Inflammatory macrophage (primary cell): Measurements from ENCODE around the gene SCN10A.

Experiments used
- DNase-seq, 2 donors: peaks; one replicate each; pipeline ENCODE4 v3.0.0-alpha.2; 2020 to 2022

SCN10A gene

GRCh38 chr3:38763569-38763968 lies 52.4 kb downstream of the SCN10A start:
- no peak for DNase-seq

- DNase-seq, result no peak
These were observed 57.5 kb downstream of the SCN10A start for GRCh38 chr3:38758557-38758956.

GRCh38 chr3:38757721-38758120 lies 58.3 kb downstream of the SCN10A start:
- no peak for DNase-seq

- no peak for DNase-seq
These were observed 59.1 kb downstream of the SCN10A start for GRCh38 chr3:38756892-38757291.

GRCh38 chr3:38755130-38755529 lies 60.9 kb downstream of the SCN10A start:
- no peak for DNase-seq

GRCh38 chr3:38746641-38747040 lies 69.4 kb downstream of the SCN10A start:
- DNase-seq, result no peak

GRCh38 chr3:38743043-38743442 lies 73.0 kb downstream of the SCN10A start:
- DNase-seq, result peak in 1 of 2 donors; percentile 11

GRCh38 chr3:38742550-38742949 lies 73.5 kb downstream of the SCN10A start:
- no peak for DNase-seq

- DNase-seq, result peak; percentile 52 to 65
These were observed 75.5 kb downstream of the SCN10A start for GRCh38 chr3:38740537-38740936.

GRCh38 chr3:38739931-38740330 lies 76.1 kb downstream of the SCN10A start:
- DNase-seq, result no peak

- DNase-seq, result peak in 1 of 2 donors; percentile 6
These were observed 76.7 kb downstream of the SCN10A start for GRCh38 chr3:38739396-38739689.

GRCh38 chr3:38738630-38739395 lies 77.2 kb downstream of the SCN10A start:
- DNase-seq, result peak; percentile 31 to 57

- no peak for DNase-seq
These were observed 84.5 kb downstream of the SCN10A start for GRCh38 chr3:38731522-38731921.

GRCh38 chr3:38730281-38730680 lies 85.7 kb downstream of the SCN10A start:
- DNase-seq, result no peak

- no peak for DNase-seq
These were observed 88.0 kb downstream of the SCN10A start for GRCh38 chr3:38728008-38728407.

GRCh38 chr3:38726751-38727150 lies 89.3 kb downstream of the SCN10A start:
- DNase-seq, result no peak

- no peak for DNase-seq
These were observed 90.1 kb downstream of the SCN10A start for GRCh38 chr3:38725726-38726419.

GRCh38 chr3:38724392-38724736 lies 91.7 kb downstream of the SCN10A start:
- DNase-seq, result no peak

GRCh38 chr3:38723569-38724391 lies 92.2 kb downstream of the SCN10A start:
- DNase-seq, result no peak

- no peak for DNase-seq
These were observed 93.0 kb downstream of the SCN10A start for GRCh38 chr3:38722781-38723568.

- DNase-seq, result no peak
These were observed 94.7 kb downstream of the SCN10A start for GRCh38 chr3:38721207-38721772.

GRCh38 chr3:38720465-38720864 lies 95.6 kb downstream of the SCN10A start:
- DNase-seq, result no peak
